GM18873 (cell line): ENCODE measurements around the gene ARID5B.
A peak's percentile ranks its signal among the peaks of the same experiment; 100 is the strongest.

Experiments used
- ATAC-seq: cut with Tn5 transposase; IDR thresholded peaks from one replicate; pipeline ENCODE4 v1.9.1; 2021; ENCODE audit warnings: mild to moderate bottlenecking, moderate library complexity, moderate number of reproducible peaks; ENCODE audit not compliant: unreplicated experiment, low FRiP score

Gene ARID5B

GRCh38 chr10:62007145-62007544 is 105.6 kb downstream of the ARID5B start:
- no peak for ATAC-seq

GRCh38 chr10:62008196-62008595 is 106.7 kb downstream of the ARID5B start:
- ATAC-seq: no peak

GRCh38 chr10:62008946-62009345 is 107.4 kb downstream of the ARID5B start:
- ATAC-seq: no peak

GRCh38 chr10:62010366-62010765 is 108.9 kb downstream of the ARID5B start:
- ATAC-seq: no peak

- ATAC-seq: no peak
Observed at GRCh38 chr10:62011558-62011957, 110.1 kb downstream of the ARID5B start.

- ATAC-seq: no peak
Observed at GRCh38 chr10:62012318-62012717, 110.8 kb downstream of the ARID5B start.

- no peak for ATAC-seq
Observed at GRCh38 chr10:62014510-62014909, 113.0 kb downstream of the ARID5B start.

GRCh38 chr10:62015994-62016393 is 114.5 kb downstream of the ARID5B start:
- no peak for ATAC-seq

GRCh38 chr10:62016623-62017490 is 115.4 kb downstream of the ARID5B start:
- ATAC-seq: peak; percentile 34

- no peak for ATAC-seq
Observed at GRCh38 chr10:62017491-62017870, 116.0 kb downstream of the ARID5B start.

- no peak for ATAC-seq
Observed at GRCh38 chr10:62018131-62018911, 116.8 kb downstream of the ARID5B start.

GRCh38 chr10:62019013-62019684 is 117.7 kb downstream of the ARID5B start:
- no peak for ATAC-seq

GRCh38 chr10:62019685-62020359 is 118.3 kb downstream of the ARID5B start:
- ATAC-seq: no peak

- ATAC-seq: no peak
Observed at GRCh38 chr10:62021128-62021665, 119.7 kb downstream of the ARID5B start.

- no peak for ATAC-seq
Observed at GRCh38 chr10:62021978-62022802, 120.7 kb downstream of the ARID5B start.

- no peak for ATAC-seq
Observed at GRCh38 chr10:62022830-62023229, 121.3 kb downstream of the ARID5B start.

GRCh38 chr10:62023329-62023728 is 121.8 kb downstream of the ARID5B start:
- no peak for ATAC-seq

GRCh38 chr10:62024026-62024701 is 122.7 kb downstream of the ARID5B start:
- no peak for ATAC-seq
